ENCODE data around the gene CCR7.

CCR7 gene

DNA sequence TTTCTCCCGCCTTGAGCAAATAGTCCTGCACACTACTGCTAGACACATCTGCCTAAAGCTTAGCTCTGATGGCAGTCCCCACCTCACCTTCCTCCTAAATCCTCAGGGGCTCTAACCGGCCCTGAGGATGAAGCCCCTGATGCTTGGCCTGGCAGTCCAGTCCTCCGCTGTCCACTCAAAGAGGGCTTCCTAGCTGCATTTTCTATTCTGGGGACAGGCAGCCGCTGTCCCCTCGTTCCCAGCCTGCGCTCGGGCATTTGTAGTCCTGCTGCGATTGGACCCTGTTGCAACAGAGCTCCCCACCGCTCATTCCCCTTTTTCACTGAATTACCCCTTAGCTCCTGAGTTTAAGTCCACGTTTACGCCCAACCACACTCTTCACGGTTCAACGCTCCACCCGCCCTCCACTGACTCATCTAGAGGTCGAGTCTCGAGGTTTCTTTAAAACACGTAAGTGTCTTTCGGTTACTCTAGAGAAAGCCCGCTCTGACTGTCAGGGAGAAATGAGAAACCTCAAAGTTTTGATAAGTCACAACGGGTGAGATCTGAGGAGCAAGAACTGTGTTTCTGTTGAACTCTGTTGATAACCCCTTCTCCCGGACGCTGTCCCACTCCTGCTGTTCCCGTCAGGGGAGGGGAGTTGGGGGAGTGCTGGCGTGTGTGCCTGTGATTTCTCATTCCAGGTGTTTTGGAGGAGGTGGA lies 4.5 kb downstream of the CCR7 start:
- FAIRE-seq: no peak

DNA sequence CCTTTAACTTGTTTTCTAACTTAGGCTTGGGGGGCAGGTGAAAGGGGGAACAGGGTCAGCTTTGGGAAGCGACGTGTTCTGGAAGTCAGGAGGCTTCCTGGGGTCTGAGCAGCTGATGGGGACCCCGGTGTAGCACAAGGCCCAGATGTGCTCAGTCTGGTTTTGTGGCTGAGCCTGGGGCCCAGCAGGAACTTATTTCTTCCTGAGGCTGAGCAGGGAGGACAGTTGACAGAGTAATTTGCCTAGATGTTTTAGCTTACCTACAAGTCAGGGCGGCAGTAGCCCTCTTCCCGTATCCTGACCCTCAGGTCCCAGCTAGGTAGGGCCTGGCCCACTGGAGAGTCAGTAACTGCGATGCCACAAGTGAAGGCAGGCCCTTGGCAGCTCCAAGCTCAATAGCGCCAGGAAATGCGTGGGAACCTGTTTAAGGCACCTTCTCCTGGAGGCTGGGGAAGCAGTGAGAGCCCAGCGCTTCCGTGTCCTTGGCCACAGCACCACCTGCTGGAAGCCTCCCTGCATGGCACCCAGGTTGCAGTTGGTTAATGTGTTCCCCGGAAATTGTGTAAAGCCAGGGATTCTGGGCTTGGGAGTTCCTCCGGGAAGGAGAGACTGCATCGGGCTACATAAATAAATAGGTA lies 5.2 kb downstream of the CCR7 start:
- FAIRE-seq: no peak

DNA sequence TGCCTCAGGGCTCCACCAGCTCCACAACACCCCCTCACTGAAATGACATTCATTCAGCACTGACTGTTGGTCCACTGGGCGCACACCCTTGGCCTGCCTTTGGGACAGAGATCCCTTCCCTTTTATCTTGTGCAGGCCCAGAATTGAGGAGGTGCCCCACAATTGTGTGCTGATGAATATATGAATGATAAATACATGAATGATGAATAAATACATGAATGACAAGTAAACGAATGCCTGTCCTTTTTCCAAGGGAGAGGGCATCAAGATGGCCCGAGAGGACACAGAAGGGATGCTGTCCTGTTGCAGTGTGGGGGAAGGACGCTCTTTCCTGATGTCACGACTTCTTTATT lies 5.7 kb downstream of the CCR7 start:
- no peak for FAIRE-seq

DNA sequence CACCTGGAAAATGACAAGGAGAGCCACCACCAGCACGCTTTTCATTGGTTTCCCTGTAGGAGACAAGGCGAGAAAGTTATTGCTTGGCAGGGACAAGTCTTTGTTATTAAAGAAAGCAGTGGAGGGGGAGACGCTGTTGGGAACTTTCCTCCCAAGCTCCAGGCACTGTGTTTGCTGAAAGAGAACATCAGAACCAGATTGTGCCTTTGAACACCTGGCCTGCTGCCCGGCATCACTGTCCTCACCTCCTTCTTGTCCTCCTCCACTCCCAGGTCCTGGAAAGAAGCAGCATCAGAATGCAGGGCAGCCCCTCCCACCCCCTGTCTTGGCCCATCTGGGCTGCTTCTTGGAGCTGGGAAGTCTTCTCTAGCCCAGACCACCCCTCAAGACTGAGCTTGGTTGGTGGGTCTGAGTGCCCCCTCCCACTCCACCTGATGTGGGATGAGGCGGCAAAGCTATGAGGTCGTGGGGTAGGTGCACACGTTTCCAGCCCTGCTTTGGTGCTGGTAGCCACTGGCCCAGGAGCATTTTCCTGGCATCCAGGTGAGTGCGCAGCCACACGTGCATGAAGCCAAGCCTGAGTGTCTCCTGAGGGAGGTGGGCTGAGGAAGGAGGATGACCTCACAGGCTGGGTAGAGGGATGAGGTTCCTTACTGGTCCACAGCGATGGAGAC lies 6.2 kb downstream of the CCR7 start:
- no peak for FAIRE-seq

DNA sequence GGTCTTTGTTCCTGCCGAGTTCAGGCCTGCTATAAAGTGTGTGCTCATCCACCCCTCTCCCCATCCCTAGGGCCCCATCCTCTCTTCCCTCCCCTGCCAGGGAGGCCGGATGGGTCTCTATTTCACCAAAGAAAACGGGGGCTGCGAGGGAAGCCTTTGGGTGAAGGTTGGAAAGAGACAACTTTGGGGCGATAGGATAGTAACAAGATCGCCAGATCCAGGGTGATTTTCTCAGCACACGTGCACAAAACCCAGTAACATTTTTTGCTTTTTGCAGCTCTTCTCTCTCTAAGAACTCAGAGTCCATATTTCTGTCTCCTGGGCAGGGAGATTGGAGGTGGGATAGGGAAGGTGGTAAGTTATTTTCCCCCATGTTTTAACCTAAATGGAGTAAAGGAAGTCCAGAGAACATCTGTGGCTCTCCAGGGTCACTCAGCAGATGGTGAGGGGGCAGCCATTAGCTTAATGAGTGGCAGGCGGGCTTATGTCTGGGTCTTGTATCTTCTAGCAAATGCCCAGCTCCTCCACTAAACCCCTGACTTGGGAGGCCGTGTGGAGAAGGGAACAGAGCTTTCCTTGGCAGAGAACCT lies 6.9 kb downstream of the CCR7 start:
- FAIRE-seq: no peak

DNA sequence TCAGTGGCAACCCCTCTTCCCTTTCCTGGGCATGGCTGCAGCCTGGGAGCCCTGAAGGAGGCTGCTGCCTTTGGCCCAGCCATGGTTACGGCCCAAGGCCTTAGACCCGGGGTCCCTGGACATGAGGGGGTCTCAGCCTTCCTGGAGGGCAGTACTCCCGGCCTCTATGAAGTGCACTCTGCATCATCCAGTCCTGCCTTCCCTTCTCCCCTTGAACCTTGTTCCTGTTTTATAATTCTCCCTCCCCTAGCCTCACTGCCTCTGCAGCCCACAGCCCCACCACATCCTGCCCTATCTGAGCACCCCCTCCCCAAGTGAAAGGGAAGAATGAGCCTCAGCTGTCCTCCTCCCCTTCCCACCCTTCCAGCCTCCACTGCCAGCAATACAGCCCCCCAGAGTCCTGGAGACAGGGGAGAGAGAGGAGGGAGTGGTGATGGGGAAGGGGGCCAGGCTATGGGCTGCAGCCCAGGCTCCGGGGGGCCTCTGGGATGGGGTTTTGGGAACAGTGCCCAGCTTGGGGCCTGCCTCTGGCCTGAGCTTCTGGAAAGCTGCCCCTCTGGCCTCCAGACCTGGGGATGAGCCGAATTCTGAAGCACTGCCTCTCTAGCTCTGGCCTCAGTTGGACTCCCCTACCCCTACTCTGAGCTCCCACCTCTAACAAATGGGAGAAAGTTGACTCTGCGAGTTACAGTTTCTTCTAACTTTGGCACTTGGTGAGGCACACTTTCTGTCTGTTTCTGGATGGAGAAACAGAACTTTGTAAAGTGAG lies 7.6 kb downstream of the CCR7 start:
- no peak for FAIRE-seq

DNA sequence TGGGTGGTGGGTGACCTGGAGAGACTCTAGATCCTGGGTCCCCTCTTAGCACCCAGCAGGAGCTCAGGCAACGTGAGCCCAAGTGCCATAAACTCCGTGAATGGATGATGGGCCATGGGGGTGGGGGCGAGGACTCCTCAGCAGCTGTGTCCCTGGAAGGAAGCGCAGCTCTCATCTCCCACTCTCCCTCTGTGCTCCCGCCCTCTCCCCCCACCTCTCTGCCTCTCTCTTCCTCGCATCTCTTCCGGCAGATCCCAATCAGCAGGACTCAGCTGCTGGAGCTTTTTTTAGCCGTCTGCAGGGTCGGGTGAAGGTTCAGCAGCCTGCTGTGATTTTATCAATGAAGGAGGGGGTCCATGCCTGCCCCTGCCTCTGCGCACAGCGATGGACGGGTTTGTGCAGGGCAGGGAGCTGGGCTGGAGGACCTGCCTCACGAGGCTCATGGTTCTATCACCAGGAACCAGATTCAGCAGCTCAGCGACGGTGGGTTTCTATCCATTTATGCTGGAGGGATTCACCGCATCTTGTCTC lies 8.3 kb downstream of the CCR7 start:
- no peak for FAIRE-seq

DNA sequence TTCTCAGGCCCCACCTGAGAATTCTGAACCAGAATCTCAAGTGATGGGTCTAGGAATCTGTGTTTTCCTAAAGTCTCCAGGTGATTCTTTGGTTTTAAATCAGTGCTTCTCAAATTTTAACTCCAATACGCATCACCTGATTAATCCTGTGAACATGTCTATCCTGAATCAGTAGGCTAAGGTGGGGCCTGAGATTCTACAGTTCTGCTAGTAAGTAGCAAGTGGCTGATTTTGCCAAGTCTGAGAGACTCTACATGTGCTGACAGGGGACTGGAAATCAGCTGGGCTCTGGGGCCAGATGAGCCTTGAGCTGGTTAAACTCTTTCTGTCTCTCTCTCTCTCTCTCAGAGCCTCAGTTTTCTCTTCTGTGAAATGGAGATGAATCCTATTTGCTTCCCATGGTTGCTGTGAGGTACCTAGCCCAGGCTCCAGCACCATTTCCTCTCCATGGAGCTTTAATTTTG lies 9.0 kb downstream of the CCR7 start:
- no peak for FAIRE-seq

DNA sequence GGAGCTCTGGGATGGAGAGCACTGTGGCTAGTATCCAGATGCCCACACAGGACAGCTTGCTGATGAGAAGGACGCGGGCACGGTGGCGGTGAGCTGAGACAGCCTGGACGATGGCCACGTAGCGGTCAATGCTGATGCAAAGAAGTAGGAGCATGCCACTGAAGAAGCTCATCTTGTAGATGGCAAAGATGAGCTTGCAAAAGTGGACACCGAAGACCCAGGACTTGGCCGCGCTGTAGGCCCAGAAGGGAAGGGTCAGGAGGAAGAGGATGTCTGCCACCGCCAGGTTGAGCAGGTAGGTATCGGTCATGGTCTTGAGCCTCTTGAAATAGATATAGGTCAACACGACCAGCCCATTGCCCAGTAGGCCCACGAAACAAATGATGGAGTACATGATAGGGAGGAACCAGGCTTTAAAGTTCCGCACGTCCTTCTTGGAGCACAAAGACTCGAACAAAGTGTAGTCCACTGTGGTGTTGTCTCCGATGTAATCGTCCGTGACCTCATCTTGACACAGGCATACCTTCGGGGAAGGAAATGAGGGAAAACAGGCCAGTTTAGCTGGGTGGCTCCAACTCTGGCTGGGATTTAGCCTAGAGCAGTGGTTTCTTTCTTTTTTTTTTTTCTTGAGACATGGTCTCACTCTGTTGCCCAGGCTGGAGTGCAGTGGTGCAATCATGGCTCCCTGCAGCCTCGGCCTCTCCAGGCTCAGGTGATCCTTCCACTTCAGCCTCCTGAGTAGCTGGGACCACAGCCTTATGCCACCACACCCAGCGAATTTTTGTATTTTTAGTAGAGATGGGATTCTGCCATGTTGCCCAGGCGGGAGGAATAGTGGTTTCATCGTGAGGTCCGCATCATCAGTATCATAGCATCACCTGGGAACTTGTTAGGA lies 9.7 kb downstream of the CCR7 start:
- no peak for FAIRE-seq

DNA sequence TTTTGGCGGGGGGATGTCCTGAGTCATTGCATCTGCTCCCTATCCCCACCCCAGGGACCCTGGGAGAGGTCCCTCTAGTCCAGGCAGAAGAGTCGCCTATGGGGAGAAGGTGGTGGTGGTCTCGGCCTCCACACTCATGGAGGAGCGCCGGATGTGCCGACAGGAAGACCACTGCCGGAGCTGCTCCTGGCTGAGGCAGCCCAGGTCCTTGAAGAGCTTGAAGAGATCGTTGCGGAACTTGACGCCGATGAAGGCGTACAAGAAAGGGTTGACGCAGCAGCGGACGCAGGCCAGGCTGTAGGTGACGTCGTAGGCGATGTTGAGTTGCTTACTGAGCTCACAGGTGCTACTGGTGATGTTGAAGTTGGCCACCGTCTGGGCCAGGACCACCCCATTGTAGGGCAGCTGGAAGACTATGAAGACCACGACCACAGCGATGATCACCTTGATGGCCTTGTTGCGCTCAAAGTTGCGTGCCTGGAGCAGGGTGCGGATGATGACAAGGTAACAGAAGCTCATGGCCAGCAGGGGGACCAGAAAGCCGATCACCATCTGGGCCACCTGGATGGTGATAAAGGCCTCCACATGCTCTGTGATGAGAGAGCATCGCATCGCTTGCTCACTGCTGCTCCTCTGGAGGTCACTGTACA lies 10.5 kb downstream of the CCR7 start:
- no peak for FAIRE-seq

DNA sequence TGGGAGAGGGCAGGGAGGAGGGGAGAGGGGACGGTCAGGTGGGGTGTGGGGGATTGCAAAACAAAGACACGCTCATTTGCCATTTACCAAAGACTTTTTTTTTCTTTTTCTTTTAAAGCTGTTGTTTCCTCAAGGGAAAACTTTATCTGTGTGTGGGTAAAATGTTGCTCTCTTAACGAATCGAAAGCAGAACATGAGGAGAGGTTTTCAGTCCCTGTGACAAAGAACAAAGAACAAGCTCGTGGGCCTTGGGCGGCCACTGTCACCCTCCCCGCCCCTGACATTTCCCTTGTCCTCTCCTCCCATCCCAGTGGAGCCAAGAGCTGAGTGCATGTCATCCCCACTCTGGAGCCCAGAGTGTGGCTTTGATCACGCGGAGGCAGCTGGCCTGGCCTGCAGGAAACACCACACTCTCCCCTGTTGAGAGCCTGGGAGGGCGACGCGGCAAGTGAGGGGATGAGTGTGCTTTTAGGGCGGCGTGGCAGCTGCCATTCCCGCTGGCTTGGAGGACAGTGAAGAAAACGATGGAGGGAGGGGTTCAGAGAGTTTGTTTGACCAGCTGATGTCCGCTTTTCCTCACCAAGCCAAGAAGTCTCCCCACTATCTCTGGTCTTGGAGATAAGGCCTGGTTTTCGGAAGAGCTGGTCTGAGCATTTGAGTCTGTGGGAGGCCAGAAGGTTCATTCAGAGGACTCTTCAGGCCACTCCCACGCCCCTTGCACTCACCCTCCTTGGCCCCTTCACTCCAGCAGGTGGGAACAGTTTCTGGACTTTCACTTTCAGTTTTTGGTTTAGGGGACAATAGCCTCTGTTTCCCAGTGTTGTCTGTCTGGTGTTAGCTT lies 11.4 kb downstream of the CCR7 start:
- no peak for FAIRE-seq

DNA sequence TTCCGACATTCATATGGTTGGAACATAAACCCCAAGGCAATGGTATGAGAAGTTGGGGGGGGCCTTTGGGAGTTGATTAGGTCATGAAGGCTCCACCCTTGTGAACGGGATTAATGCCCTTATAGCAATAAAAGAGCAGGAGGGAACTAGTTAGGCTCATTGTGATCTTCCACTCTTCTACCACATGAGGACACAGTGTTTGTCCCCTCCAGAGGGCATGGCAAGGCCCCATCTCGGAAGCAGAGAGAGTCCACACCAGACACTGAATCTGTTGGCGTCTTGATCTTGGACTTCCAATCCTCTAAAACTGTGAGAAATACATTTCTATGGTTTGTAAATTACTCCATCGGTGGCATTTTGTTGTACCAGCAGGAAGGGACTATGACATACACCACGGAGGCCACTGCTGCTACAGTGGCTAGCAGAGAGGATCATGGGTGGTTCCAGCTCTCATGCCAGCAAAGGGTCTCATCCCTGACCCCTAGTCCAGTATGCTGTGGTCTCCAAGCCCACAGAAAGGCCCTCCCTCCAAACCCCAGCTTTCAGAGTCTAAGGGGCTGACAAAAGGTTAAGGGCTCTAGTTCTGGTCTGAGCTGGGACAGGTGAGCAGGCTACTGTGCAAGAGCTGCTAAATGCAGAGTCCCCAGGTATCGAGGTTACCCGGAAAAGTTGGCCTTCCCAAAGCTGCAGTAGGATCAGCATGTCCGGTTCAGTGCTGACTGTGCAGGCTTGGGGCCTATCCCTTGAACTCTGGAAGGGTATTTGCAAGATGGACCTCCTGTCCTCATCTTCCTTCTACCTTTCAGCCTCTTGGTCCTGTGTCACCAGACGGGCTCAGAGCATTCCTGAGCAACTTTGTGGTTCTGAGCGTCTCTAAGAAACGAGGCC lies 12.2 kb downstream of the CCR7 start:
- no peak for FAIRE-seq

DNA sequence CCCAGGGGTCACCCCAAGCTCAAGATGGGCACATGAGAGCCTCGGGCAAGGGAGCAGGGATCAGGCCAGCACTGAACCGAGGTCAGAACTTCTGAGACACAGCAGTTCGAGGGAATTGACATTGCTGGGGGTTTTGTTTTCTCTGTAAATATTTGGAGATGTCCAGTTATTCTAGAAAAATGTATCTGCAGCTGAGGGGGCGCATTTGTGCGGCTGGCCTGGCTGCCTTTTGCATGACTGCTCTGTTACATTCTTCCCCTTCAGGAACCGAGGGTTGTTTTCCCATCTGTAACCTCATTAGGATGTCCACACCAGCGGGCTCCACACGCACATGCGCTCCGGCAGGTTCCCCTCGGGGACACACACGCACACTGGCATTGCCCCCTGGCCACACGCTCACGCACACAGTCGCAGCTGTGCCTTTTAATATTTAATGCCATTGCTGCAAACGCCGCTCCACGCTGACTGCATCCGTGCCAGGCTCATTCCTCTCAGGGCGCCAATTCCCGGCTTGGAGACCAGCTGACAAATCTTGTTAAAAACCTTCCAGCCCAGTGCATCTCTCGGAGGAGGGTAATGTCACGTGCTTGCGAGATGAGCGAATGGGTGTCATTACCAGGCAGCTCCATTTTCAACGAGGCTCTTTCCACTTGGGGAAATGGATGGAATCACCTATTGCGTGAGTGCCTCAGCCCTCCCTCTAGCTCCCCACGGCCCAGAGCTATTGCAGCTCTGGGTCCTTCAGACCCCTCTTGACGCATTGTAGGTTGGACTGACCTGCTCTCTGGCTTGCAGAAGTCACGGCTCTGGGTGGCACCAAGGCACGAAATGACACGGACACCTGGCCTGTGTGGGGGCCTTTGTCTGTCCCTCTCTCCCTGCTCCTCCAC lies 13.1 kb downstream of the CCR7 start:
- no peak for FAIRE-seq

DNA sequence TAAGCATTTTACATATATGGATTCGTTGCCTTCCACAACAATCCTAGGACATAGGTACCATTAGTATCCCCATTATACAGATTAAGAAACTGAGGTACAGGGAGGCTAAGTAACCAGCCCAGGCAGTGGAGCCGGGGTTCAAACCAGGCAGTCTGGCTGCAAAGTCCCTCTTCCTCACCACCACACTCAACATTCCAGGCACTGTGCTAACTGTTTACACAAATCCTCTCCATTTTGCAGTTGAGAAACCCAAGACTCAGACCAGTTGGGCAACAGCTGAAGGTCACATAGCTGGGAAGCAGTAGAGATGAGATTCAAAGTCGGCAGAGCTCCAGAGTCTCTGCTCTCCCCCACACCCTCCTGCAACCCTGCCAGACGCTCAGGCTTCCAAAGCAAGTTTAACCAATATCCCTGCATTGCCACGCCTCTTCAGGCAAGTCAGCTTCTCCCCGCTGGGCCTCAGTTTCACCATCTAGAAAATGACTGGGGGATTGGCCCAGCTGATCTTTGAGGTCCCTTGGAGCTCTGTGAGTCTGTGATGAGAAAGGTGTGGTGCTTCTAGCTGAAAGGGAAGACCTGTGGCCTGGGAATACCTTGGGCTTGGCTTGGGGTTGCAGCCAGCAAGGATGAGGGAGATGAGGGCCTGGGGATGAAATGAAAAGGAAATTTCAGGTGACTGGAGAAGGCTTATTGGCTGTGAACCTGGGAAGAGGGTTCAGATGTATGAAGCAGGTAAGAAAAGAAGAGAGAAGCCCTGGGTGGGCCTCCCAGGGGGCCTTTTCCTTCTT lies 14.0 kb downstream of the CCR7 start:
- no peak for FAIRE-seq

DNA sequence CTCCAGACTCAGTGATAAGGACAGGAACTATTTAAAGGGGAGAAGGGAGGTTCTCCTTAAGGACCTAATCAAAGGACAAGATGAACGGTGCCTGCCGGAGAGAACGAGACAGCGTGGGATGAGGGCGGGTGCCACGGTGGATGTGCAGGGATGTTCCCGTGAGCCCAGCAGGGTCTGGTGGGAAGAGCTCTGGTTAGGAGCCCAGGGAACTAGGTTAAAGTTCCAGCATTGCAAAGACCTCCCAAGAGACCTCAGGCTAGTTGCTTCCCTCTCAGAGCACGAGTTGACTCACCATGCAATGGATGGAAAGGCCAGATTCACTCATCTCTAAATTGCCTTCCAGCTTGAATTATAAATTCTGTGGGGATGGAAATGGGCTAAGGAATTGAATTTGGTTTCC lies 14.7 kb downstream of the CCR7 start:
- FAIRE-seq: no peak

DNA sequence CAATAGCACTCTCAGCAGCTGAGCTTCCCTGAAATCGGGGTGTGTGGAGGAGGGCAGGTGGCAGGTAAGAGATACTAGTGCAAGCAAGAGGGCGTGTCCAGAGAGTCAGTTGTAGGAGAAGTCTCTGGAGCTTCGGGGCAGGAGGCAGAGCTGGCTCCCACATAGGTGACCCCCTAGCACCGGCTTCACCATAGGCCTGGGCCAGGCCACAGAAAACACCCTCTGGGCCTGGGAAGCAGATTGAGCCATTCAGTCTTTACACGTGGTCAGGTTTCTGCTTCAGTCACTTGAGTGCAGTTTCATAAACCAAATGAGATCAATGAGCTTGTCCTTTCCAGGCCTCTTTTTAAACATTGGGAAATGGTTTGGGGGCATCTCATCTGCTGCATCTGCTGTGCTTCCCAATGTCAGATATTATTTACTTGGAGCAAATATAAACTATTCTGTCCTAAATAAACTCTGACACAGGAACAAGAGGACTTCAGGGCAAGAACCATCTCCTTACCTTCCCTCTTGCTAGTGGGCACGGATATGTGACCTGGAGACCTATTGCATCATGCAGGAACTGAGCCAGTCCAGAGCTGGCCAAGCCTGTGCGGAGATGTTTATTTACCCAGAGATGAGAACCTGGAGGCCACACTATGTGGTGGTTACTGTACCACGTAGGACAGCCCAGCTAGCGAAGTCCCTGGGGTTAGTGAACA lies 16.1 kb downstream of the CCR7 start:
- FAIRE-seq: no peak
